Adrenal gland (tissue), 12 donors: Measurements from ENCODE around the gene DNM1L. TPM values are rescaled to one million over a fixed set of nuclear protein-coding genes. Genes with fewer than 3 reads are reported as not detected.

Source experiments
- DNase-seq, 7 donors: peaks; one replicate each; pipeline ENCODE4 v3.0.0-alpha.2; 2019 to 2020
- H3K27ac ChIP-seq, 5 donors: fragments of 200-600 bp; sonication (generic) in 4 of 5; 1 replicate in 3 of 5; 2 replicates in 2 of 5; pipeline versions ENCODE4 v1.5.1 to v1.8.0; 2016 to 2020; ENCODE audit warnings: mild to moderate bottlenecking in 1 of 5
- H3K27me3 ChIP-seq: fragments of 200-600 bp; 2 replicates; pipeline ENCODE4 v1.8.0; 2021
- H3K36me3 ChIP-seq, 2 donors: fragments of 200-600 bp; replicated peaks in 1 of 2; 1 replicate in 1 of 2; 2 replicates in 1 of 2; pipeline versions ENCODE4 v1.5.1 to v1.8.0; 2018 to 2022
- H3K4me1 ChIP-seq, 2 donors: fragments of 200-600 bp; replicated peaks in 1 of 2; 1 replicate in 1 of 2; 2 replicates in 1 of 2; pipeline versions ENCODE4 v1.5.1 to v1.8.0; 2018 to 2021
- H3K4me3 ChIP-seq, 4 donors: fragments of 200-600 bp; sonication (generic) in 3 of 4; one replicate each; pipeline ENCODE4 v1.5.1; 2016 to 2018
- H3K9me3 ChIP-seq, 3 donors: fragments of 200-600 bp; sonication (generic) in 1 of 3; replicated peaks in 1 of 3; 1 replicate in 2 of 3; 2 replicates in 1 of 3; pipeline versions ENCODE4 v1.5.1 to v1.8.0; 2016 to 2021
- POLR2A ChIP-seq, 2 donors: fragments of 450-650 bp; IDR thresholded peaks; one replicate each; pipeline ENCODE4 v1.6.1; 2017; ENCODE audit warnings: antibody characterized with exemption in 2 of 2, mild to moderate bottlenecking in 2 of 2, moderate library complexity in 1 of 2
- WGBS, 4 donors: extraction: QIAGEN DNeasy Blood & Tissue Kit in 2 of 4; methylation state at CpG; one replicate each; pipeline versions ENCODE4 v1.1.5 to v1.1.7; 2013 to 2017; 5-methylcytosine and 5-hydroxymethylcytosine counted together
- intact Hi-C, 2 donors: fragments of 100-400 bp; cut with DNase I; formaldehyde crosslinking; loops; one replicate each; pipeline versions ENCODE4 v1.14.1 to v1.15.0; 2022 to 2023
- polyA plus RNA-seq, 3 donors: library from polyadenylated mRNA; stranded (reverse); fragments of 200-250 nt in 2 of 3; fragments of 350-450 nt in 1 of 3; fragmentation: Illumina TruSeq in 1 of 3; extraction: RNeasy Lipid Tissue Mini Kit (QIAGEN cat#74804) in 1 of 3; gene quantifications; one replicate each; pipeline ENCODE4 v1.2.3, GENCODE V29; 2013 to 2014
- total RNA-seq, 9 donors: library from RNA; depleted of rRNA in 4 of 9; stranded (reverse); fragments of >200 nt in 4 of 9; fragments of 120-200 nt in 1 of 9; fragmentation: NEBNext Ultra II Directional in 1 of 9; extraction: Animal tissue kit (Norgen Biotek cat#: 25700) in 1 of 9; gene quantifications; one replicate each; pipeline versions ENCODE4 v1.1.0 to v1.2.4, GENCODE V29; 2013 to 2023
- TF ChIP-seq, protein P1 (sequence below), 6 experiments: fragments of 450-650 bp in 4 of 6; fragments of 200-600 bp in 2 of 6; sonication (generic) in 1 of 6; IDR thresholded peaks; 1 replicate in 5 of 6; 2 replicates in 1 of 6; pipeline versions ENCODE4 v1.5.1 to v1.8.0; 2016 to 2021; ENCODE audit warnings: antibody characterized with exemption in 6 of 6, mild to moderate bottlenecking in 2 of 6, moderate library complexity in 1 of 6
- donor health status: healthy with polysubstance abuse.
- donor health status: Bipolar disorder and iron deficiency.
- donor health status: DM: yes; HTN: yes; CAD: no.
- donor health status: DM: no; HTN: no; CAD: no.
- donor health status: DM: no; HTN: no; CAD: no.
- donor health status: DM: yes; HTN: yes; CAD: no.

The DNM1L gene
- total and polyA plus RNA-seq, 12 donors, result 25.3 to 78.1 (median 42.7) TPM

DNA sequence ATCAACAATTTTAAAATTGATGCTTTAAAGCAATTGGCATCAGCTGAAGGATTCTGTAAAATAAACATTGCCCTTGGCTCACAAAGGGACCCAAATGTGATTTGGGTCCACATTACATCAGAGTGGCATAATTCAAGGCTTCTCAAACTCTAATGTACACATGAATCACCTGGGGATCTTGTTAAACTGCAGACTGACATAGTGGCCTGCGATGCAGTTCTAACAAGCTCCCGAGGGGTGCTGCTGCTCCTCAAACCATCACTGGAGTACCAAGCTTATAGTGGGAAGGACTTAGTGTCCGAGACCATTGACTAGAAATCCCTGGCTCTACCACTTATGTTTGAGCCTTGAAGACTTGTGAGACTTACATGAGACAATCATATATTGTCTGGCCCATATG lies 31.8 kb upstream of the DNM1L start:
- Histone ChIP-seq H3K27ac (no peak overlapping the region), H3K4me3 (no peak overlapping the region), H3K9me3 (no peaks in the 10 kb centered on the region), H3K36me3 (no peaks in the 10 kb centered on the region), H3K27me3 (no peaks in the 10 kb centered on the region), H3K4me1 (no peaks in the 10 kb centered on the region)
- DNase-seq, result no peak
- TF ChIP-seq POLR2A (IDR thresholded peaks at IDR 0.05), result no peak
- TF ChIP-seq, protein P1, sequence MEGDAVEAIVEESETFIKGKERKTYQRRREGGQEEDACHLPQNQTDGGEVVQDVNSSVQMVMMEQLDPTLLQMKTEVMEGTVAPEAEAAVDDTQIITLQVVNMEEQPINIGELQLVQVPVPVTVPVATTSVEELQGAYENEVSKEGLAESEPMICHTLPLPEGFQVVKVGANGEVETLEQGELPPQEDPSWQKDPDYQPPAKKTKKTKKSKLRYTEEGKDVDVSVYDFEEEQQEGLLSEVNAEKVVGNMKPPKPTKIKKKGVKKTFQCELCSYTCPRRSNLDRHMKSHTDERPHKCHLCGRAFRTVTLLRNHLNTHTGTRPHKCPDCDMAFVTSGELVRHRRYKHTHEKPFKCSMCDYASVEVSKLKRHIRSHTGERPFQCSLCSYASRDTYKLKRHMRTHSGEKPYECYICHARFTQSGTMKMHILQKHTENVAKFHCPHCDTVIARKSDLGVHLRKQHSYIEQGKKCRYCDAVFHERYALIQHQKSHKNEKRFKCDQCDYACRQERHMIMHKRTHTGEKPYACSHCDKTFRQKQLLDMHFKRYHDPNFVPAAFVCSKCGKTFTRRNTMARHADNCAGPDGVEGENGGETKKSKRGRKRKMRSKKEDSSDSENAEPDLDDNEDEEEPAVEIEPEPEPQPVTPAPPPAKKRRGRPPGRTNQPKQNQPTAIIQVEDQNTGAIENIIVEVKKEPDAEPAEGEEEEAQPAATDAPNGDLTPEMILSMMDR (IDR thresholded peaks at IDR 0.05), result no peak
- intact Hi-C loops, result no loop called here
- WGBS, 4 donors, result 64 to 83% (median 70%) methylated on average over 3 of the region's 3 CpGs

DNA sequence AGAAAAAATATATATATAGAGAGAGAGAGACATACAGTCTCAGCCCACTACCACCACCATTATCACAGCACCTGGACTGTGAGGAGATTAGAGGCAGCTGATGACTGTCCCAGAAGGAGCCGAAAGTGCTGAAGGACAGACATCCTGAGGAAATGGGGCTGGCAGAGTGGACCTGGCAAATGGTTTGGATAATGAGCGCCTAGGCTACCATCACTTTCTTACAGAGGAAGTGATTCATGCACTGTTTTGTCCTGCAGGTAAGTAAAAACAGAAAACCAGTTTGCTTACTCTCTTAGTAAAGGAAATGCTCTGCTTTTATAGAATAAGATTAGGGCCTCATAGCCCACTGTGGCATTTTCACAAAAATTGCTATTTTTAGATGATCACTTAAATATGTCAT lies 28.6 kb upstream of the DNM1L start:
- H3K4me1 ChIP-seq, result no peaks in the 10 kb centered on the region
- intact Hi-C loops, result loop anchor here in 1 of 2 donors (10.0 kb wide), 2 partner anchors 196 to 276 kb away; no protein-coding TSS in a partner anchor
- WGBS, 4 donors, result 43 to 78% (median 58%) methylated on average over 2 of the region's 2 CpGs
- no peaks in the 10 kb centered on the region for H3K36me3 ChIP-seq
- no peak for DNase-seq
- H3K4me3 ChIP-seq, result no peak overlapping the region
- no peaks in the 10 kb centered on the region for H3K27me3 ChIP-seq
- no peak overlapping the region for H3K27ac ChIP-seq
- TF ChIP-seq POLR2A (IDR thresholded peaks at IDR 0.05), result no peak
- TF ChIP-seq, protein P1 (IDR thresholded peaks at IDR 0.05), result no peak
- no peaks in the 10 kb centered on the region for H3K9me3 ChIP-seq

DNA sequence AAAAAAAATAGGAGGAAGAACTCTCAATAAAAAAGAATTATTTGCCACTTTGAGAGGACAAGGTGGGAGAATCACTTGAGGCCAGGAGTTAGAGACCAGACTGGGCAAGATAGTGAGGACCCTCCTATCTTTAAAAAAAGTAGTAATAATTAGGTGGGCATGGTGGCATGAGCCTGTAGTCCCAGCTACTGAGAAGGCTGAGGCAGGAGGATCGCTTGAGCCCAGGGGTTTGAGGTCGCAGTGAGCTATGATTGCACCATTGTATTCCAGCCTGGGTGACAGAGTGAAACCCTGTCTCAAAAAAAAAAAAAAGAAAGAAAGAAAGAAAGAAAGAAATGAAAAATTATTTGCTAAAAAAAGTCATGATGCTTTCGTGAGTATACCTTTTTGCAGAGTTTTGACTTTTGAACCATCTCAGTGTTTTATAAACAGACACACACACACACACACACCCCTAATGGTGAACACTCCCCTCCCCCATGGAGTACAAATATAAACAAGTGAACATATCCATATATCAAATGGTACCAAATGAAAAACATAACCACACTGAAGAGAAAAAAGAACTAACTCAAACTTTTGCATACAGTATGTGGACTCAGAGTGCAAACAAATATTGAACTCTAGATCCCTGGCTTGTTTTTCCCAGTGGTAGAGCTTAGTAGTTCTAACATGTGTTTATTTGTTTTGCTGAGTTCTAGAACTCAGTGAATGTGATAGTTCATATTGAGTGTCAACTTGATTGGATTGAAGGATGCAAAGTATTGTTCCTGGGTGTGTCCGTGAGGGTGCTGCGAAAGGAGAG lies 27.7 kb upstream of the DNM1L start:
- no peaks in the 10 kb centered on the region for H3K9me3 ChIP-seq
- WGBS, 4 donors, result 89 to 97% (median 92%) methylated on average over 5 of the region's 5 CpGs
- H3K4me1 ChIP-seq, result no peaks in the 10 kb centered on the region
- intact Hi-C loops, result loop anchor here in 1 of 2 donors (10.0 kb wide), 2 partner anchors 197 to 277 kb away; no protein-coding TSS in a partner anchor
- no peaks in the 10 kb centered on the region for H3K27me3 ChIP-seq
- H3K36me3 ChIP-seq, result no peaks in the 10 kb centered on the region
- DNase-seq, result no peak
- H3K4me3 ChIP-seq, result no peak overlapping the region
- TF ChIP-seq, protein P1 (IDR thresholded peaks at IDR 0.05), result no peak
- no peak for TF ChIP-seq POLR2A (IDR thresholded peaks at IDR 0.05)
- no peak overlapping the region for H3K27ac ChIP-seq

DNA sequence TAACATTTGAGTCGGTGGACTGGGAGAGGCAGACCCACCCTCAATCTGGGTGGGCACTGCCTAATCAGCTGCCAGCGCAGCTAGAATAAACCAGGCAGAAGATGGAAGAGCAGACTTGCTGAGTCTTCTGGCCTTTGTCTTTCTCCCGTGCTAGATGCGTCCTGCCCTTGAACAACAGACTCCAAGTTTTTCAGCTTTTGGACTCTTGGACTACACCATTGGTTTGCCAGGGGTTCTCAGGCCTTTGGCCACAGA lies 27.2 kb upstream of the DNM1L start:
- H3K9me3 ChIP-seq, result no peaks in the 10 kb centered on the region
- TF ChIP-seq, protein P1 (IDR thresholded peaks at IDR 0.05), result no peak
- no peak for TF ChIP-seq POLR2A (IDR thresholded peaks at IDR 0.05)
- no peak for DNase-seq

More for the DNA sequence above, 27.2 kb upstream of the DNM1L start:
- WGBS, 4 donors, result 79 to 97% (median 89%) methylated on average over 2 to 4 of the region's 4 CpGs
- intact Hi-C loops, result loop anchor here in 1 of 2 donors (10.0 kb wide), 2 partner anchors 197 to 277 kb away; no protein-coding TSS in a partner anchor
- no peak overlapping the region for H3K27ac ChIP-seq
- H3K27me3 ChIP-seq, result no peaks in the 10 kb centered on the region
- no peak overlapping the region for H3K4me3 ChIP-seq
- no peaks in the 10 kb centered on the region for H3K36me3 ChIP-seq
- no peaks in the 10 kb centered on the region for H3K4me1 ChIP-seq
